Keratinocyte (primary cell): ENCODE data around the gene DAB1.

ENCODE experiments used
- CTCF ChIP-seq, 3 experiments: IDR thresholded peaks in 1 of 3; conservative IDR thresholded peaks in 1 of 3; optimal IDR thresholded peaks in 1 of 3; 2 replicates in 2 of 3; 3 replicates in 1 of 3; pipeline versions ENCODE3 to v1.5.1; 2011; ENCODE audit warnings: low read length in 3 of 3, mild to moderate bottlenecking in 3 of 3, moderate library complexity in 2 of 3, control low read depth in 1 of 3, inconsistent platforms in 1 of 3; ENCODE audit not compliant: insufficient read depth in 2 of 3; ENCODE audit errors: extremely low read depth in 1 of 3
- EZH2 ChIP-seq: IDR thresholded peaks from one replicate; pipeline ENCODE4 v1.6.1; 2012; ENCODE audit warnings: inconsistent platforms, mild to moderate bottlenecking, low read length, moderate library complexity

GRCh38 chr1:57309630-57310029 is 114.2 kb downstream of the DAB1 start:
- TF ChIP-seq CTCF (optimal IDR thresholded peaks at IDR 0.05 in 1 of 3, IDR thresholded peaks at IDR 0.05 in 1 of 3, conservative IDR thresholded peaks at IDR 0.05 in 1 of 3; ENCODE audit: extremely low read depth in 1 of 3, insufficient read depth in 2 of 3, low read length in 3 of 3) (no peak), EZH2 (no peak)
